CD4-positive, alpha-beta T cell treated with Interferon alpha-2 for 1 hour (primary cell): ENCODE results near the gene PCID2.

Experiments used
- DNase-seq, 2 donors: peaks; one replicate each; pipeline ENCODE4 v3.0.0-alpha.2; 2020 to 2022

The PCID2 gene

DNA sequence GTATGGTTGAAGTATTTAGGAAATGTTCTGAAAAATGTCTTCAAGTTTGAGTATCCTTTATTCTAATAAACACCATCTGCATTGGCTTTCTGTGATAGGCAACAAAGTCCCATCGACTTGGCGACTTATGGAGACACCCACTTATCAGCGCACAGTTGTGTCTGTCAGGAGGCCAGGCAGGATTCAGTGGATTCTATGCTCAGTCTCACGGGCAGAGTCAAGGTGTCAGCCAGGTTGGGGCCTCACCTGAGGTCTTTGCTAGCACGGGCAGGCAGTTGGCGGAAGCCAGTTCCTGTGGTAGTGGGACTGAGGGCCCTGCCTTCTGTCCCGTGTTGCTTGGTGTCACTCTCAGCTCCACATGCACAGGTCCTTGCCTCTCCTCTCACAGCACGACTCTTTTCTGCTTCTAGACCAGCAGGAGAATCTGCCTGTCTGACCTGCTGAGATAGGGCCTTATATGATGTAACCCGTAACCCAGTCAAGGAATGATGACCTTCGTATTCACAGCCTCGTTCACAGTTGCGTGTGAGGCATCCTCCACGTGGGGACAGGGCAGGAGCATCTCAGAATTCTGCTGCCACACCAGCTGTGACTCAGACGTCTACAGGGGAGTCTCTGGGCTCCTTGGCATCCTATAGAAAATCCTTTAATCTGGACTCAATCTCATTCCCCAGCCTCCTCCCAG is 10.9 kb upstream of the PCID2 start:
- DNase-seq: no peak

DNA sequence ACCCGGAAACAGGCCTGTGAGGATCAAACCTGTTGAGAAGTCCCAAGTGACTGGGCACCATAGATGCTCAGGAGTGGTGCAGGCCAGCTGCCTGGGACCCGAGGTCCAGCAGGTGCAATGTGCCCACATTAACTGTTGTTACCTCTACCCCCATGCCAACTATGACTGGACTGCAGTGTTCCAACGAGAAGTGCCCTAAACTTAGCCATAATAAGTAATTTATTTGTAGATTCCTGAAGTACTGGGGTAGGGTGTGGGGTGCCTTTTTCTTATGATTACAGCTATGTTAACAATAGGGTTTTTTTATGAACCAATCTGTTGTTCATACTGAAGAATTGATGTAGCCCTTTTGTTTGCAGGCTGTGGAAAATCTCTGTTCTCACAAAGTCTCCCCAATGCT is 10.1 kb upstream of the PCID2 start:
- no peak for DNase-seq

DNA sequence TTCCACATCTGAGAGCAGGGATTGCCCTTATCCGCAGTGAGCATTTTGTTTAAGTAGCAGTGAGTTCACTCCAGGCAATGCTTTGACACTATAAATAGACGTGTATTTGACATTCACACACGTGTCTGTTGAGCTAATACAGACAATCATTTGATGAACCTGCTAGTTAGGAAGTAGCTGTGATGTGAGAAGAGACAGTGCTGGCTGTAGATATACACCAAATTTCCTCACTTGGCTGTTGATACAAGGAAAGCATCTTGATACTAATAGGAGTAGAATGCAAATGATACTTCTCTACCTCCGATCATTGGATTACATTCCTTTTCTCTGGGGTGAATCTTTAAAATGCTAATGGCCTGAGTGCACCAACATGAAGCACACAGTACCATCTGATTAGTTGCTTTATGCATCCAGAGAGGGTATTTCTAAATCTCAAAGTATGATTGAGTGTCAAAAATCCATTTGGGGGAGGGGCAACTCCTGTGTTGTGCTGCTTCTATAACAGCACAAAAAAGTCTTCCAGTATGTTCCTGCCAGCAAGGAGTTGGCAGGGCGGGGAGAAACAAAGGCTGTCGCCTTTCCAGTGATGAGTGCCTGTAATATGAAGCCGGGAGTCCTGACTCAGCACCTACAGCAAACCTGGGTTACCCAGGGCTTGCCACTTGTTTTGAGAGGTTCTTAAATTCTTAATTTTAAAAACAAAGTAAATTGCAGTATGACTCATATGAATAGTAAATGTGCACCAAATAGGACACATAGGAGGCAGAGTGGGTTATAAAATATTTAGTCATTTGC is 8.0 kb upstream of the PCID2 start:
- DNase-seq: no peak

DNA sequence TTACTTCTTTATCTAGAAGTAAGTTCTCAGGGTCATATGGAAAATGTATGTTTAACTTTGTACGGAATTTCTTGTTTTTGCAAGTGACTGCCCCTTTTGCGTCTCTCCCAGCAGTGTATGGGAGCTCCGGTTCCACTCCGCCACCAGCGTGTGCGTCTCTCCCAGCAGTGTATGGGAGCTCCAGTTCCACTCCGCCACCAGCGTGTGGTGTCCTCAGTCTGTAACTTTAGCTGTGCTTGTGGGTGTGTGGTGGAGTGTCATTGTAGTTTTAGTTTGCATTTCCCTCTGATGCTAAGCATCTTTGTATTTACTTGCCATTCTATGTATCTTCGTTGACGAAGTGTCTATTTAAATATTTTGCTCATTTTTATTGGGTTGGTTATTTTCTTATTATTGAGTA is 3.3 kb upstream of the PCID2 start:
- peak in 1 of 2 donors; percentile 18 for DNase-seq

DNA sequence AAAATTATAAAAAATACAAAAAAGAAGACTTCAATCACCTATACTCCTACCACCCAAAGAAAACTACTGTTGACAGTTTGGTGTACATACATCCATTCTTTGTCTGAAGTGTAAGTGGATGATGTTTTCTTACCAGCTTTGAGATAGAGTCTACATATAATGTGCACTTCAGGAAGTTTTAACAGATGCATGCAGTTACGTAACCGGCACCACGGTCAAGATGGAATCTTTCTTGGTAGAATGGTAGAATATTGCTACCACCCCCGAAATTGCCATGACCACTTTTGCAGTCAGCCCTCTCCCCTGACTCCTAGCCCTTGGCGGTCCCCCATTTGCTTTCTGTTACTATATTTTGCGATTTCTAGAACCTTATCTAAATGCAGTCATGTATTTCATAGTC is 2.4 kb upstream of the PCID2 start:
- no peak for DNase-seq

DNA sequence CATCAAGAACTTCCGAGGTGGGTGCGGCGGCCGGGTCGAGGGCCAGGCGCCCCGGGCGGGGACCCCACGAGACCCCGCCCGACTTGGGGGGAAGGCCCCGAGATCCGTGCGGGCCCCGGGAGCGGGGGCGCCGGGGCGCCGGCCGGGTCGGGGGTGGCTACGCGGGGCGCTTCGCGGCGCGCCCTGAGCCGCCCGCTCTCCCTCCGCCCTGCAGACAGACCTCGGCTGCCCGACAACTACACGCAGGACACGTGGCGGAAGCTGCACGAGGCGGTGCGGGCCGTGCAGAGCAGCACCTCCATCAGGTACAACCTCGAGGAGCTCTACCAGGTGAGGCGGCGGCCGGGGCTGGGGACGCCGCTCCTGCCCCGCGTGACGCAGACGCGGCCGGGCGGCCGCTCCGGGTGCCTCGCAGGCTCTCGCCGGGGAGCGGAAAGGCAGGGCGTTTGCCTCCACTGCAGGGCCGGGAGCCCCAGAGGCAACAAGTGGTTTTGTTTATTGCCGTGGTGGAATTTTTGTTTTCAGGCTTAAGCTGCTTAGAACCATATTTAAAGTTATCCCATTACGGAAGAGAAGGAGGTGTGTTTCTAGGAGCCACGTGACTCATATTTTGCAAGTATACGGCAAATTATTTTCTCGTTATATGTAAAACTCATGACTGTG is 1.4 kb upstream of the PCID2 start:
- peak; percentile 75 to 83 for DNase-seq

DNA sequence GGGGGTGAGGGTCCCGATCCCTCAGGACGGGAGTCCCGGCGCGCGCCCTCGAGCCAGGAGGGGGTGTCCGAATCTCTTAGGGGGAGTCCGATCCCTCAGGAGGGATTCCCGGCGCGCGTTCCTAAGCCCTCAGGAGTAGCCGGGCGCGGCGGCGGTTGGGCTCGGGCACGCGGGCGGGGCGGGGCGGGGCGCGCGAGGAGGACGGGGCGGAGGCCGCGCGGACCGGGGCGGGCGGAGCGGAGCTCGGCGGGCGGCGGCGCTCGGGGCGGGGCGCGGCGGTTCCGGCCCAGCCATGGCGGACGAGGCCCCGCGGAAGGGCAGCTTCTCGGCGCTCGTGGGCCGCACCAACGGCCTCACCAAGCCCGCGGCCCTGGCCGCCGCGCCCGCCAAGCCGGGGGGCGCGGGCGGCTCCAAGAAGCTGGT is 878 bp upstream of the PCID2 start, which contains the start of gene CUL4A:
Gene CUL4A, plus strand, starts transcription at position 278 of the 423 bp plus-strand sequence. Its CDS starts 15 bp downstream, at position 293.
- DNase-seq: peak; percentile 64 to 80

DNA sequence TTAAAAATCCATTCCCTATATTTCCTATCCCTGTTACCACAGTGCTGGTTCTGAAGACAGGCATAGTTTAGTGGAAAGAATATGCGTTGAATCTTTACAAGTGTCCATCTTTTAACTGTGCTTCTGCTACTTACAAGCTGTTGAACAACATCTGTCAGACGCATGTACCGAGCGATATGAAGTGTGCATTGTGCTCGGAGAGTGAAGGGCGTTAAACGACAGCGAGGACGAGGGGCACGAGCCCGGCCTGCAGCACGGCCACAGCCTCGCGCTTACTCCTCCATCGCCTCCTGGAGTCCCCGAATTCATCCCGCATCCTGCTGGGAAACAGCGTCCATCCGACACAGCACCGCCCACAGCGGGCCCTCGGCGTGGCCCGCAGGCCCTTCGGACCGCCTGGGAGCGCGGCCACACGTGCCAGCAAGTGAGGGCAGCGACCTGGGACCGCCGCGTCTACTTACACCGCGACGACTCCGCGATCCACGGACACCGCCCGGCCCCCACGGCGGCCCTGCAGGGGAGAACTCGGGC is 514 bp downstream of the PCID2 start:
- DNase-seq: no peak

DNA sequence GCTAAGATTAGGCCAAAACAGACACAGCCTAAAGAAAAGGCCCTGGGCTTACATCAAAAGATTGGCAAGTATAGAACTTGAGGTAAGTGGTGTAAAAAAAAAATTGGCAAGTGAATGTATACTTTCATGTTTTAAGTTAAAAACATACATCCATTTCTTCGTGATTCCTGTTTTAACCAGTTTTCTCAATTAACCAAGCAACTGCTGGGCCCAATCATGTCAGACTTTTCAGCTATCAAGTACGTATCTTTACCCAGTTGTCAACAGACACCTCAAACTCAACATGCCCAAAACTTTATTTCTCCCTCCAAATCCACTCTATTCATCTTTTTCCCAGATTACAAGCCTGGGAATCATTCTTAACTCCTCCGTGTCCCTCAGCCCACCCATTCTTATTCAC is 1.0 kb downstream of the PCID2 start:
- DNase-seq: no peak

DNA sequence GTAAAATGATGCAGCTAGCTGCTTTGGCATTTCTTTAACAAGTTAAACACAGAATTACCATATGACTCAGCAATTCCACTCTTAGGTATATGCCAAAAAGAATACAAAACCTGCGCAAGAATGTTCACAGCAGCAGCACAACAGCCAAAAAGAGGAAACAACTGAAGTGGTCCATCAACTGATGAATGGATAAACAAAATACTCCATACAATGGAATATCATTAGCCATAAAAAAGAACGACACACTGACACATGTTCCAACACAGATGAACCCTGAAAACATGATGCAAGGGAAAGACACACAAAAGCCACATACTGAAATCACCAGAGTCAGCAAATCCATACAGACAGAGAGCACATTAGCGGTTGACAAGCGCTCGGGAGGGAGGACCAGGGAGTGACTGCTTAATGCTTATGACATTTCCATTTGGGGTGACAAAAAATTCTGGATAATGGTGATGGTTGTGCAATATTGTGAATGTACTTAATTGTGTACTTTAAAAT is 3.0 kb downstream of the PCID2 start:
- no peak for DNase-seq

DNA sequence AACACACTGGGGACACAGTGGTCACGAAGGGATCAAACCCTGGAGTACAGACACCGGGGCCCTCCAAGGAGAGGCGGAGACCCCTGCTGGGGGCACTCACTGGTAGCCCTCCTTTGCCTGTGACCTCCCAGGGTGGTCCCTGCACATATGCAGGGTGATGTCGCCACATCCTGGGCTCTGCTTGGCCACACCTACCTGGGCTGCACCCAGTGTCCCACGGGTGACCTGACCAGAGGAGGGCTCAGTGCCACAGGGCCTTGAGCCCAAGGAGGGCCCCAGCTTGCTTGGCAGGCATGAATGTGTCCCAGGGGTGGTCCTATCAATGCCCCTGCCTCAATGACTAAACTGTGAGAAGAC is 4.1 kb downstream of the PCID2 start:
- DNase-seq: no peak

DNA sequence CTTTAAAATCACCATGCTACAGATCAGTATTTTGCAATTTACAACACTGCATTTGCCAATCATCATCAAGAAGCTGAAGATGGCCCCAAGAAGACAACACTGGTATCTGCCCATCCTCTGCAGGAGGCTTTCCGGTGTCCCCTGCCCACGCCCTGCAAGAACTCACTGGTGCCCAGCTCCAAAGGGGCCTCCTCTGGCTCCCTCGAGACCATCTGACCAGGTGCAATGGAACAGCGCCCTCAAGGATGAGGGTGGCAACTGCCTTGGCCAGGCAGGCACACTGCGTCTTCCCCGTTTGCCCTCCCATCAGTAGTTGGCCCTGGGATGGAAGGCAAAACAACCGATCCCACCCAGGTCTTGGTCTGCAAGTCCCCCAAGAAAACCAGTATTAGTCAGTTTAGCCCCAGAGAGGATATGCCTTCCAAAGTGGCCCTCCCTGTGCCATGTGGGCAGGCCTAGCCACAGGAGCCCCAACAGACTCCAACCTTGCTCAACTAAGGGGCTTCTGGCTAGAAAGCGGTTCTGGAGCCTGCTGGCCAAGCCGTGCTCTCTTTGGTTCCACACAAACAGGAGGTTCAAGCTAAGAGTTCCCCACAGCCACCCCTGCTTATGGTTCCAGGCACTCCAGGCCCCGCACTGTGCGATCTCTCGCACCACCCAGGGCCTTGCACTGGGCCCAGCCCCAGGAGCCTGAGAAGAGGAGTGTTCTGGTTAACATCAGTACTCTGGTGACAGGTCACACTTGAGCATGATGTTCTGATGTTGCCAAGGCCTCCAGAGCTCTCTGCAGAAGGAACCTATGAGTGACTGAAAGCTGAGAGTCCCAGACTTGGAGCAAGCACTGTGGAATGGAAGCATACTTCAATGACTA is 4.7 kb downstream of the PCID2 start:
- no peak for DNase-seq

DNA sequence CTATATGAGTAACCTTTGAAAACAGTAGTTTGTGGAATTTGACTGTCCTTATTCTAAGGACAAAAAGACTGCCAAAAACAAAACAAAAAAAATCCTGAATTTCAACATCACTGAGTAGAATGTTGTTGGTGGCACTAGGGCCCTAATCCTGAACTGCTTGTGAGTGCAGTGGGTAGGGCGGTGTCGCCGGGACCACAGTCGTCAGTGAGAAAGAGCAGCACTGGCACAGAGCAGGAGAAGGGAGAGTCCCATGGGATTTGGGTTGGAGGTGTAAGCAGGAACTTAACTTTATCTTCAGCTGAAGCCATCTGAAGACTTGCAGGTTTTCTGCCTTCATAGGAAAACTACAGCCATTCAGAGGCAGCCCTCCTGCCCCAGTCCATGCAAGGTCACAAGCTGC is 5.6 kb downstream of the PCID2 start:
- no peak for DNase-seq

DNA sequence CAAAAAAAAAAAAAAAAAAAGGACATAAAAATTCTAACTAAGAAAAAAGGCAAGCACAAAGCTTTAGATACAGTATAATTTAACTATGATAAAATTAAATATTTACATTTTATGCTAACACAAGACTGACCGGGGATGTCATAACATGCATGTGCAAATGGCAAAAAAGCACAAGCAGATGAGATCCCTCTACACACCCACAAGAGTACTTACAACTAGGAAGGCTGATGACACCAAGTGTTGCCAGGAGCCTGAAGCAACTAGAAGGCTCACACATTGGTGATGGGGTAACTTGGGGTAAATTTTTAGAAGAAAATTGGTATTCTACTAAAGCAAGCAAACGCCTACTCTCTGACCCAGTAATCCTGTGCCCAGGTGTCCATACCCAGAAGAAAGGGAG is 6.7 kb downstream of the PCID2 start:
- no peak for DNase-seq

DNA sequence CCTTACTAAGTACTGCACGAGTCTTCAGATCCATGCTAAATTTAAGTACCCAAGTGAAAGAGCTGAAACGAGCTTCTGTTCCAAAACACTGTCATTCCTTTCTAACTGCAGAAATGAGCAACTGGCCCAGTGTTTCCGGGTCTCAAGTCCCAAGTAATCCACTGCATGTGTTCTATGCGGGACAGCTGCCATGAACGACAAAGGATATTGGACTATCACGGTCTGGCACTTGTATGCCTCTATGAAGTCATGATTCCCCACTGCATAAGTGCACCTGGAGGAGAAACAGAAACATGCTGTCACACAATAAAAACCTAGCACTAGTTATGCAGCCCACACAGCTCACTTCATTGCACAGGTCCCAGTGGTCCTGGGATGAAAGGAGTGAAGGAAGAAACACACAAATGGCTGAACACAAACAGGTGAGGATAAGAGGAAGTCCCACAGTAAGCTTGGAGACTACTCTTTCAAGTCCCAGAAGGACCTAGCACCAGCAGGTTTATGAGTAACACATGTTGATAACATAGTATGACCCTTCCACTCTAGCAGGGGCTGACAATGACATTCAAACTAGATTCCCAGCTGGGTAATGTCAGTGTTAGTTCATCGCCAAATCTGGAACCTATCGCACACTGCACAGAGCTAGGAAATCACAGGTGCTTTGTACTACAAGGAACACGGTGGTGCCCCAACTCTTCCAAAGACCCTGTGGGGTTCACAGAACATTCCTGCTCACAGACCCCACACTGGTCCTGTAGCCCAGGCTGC is 11.3 kb downstream of the PCID2 start:
- DNase-seq: no peak

DNA sequence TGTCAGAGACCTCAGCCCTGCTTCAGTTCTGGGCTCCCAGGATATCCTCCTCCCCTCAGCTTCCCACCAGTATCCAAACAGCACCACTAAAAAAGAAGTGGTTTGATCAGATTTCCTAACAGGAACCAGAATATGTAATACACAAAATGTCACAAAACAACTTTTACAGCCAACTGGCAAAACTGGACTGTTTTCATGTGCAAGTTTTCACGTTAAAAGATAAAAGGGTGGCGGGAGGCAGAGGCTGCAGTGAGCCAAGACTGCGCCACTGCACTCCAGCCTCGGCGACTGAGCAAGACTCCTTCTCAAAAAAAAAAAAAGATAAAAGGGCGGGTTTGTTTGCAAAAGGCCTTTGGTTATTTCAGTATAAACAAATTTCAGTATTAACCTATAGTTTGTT is 13.1 kb downstream of the PCID2 start:
- DNase-seq: no peak

DNA sequence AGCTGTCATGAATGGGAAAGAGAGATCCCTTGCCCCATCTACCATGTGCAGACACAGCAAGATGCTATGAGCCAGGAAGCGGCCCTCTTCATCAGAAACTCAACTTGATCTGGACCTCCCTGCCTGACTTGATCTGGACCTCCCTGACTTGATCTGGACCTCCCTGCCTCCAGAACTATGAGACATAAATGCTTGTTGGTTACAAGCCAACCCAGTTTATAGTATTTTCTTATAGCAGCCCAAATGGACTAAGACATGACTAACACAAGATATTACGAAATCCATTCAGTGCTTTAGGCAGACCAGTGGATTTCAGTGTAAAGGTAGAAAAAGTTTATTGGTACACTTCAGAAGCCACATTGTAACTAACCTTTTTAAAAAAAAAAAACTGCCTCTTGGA is 15.6 kb downstream of the PCID2 start:
- no peak for DNase-seq

DNA sequence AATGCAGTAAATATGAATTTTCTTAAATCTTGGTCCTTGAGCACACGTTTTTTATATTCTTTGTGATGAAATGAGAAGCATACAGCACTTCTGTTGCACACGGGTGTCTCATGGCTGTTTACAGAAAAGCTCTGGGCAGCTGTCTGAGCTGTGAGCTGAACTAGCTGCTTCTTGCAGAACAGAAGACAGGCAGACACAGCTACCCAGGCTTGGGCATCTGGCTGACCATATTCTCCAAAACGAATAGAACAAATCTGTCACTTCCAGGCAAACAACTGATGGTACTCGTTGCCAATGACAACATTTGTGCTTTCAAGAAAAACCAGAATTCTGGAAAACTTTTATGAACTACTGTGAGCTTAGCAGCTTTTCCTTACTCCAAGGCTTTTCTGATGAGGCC is 16.2 kb downstream of the PCID2 start:
- no peak for DNase-seq

DNA sequence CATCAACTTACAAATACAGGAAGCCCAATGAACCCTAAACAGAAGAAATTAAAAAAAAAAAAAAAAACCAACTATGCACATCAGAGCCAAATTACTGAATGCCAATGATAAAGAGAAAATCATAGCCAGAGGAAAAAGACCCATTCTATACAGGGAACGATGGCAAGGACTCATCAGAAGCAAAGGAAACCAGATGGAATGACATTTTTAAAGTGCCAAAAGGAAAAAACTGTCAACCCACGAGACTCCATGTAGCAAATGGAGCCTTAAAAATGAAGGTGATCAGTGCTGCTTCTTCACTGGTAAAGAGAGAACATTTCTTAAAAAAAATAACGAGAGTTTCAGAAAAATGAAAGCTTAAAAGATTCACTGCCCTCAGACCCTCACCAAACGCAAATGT is 18.3 kb downstream of the PCID2 start:
- no peak for DNase-seq

DNA sequence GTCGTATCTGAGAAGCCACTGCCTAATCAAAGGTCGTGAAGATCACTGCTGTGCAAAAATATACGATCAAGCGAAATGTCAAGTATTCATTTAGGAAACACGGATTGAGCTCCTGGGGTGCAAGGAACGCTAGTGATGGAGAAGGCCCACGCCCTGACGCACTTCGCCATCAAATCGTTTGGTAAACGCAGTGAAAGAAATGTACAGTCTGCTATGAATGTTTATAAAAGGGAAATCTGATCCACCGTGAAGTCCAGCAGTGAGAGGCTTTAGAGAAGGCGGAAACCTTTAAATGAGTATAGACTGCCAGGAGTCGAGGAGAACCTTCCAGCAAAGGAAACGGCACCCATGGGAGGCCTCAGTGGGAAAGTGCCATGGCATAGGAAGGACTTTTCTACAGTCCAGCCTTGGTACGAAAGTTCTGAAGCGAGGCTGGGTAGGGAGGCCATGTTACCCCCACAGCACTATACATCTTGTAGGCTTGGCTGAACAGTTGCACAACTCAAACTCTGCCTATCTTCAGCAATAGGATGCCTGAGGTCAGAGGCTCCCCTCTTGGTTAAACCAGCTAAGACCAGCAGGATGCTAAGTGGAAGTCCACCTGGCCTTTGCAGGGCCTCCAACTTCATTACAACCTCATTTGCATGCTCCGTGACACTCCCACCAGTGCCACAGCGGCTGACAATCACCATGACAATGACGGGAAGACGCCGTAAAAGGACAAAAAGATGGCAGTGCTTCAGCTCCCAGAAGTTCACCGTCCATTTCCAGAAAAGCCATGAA is 20.4 kb downstream of the PCID2 start:
- DNase-seq: no peak

DNA sequence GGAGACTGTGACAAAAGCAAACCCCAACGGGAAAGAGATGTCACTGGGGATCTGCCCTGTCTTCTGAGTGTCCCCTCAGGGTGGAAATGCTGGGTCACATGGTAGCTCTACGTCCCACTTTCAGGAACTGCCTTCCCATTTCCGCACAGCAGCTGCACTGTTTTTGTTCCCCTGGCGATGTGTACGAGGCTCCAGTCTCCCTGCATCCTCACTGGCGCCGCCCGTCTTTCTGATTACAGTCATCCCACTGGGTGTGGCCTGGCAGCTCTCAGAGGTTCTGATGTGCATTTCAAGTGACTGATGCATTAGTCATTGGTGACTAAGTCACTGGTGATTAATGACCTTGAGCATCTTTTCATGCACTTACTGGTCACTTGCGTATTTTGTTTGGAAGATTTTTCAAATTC is 21.2 kb downstream of the PCID2 start:
- DNase-seq: peak; percentile 27 to 66
